Activated CD8-positive, alpha-beta memory T cell treated with anti-CD3 and anti-CD28 coated beads, Interleukin-2, amount 50 U/mL, for 48 hours (primary cell): ENCODE measurements around the gene TRIM16.
A peak's percentile ranks its signal among the peaks of the same experiment; 100 is the strongest.
"Not testable (repeated sequence)": the region's sequence is repeated elsewhere in the genome, so short reads cannot be mapped to it uniquely, and the experiment has no call there.

ENCODE experiments used
- DNase-seq: peaks from one replicate; pipeline ENCODE4 v3.0.0-alpha.2; 2020

Gene TRIM16

DNA sequence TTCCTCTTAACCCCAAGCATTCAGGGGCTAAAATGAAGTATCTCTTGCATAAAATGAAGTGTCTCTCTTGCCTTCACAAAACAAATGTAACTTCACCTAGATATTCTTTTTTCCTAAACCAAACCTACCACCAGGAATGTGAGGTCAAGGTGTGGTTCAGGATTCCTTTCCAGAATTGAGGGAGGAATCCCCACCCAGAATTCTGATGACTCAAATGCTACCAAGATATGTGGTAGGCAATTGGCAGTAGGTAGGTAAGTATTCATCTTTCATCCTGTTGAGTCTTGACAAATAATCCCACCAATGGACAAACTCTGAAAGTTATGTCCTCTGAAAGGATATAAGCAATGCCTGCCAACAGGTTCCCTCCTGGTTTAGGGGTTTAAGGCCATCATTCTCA is 26.2 kb downstream of the TRIM16 start:
- DNase-seq: no peak

GRCh38 chr17:15654886-15655561 is 29.1 kb downstream of the TRIM16 start:
- DNase-seq: no peak

DNA sequence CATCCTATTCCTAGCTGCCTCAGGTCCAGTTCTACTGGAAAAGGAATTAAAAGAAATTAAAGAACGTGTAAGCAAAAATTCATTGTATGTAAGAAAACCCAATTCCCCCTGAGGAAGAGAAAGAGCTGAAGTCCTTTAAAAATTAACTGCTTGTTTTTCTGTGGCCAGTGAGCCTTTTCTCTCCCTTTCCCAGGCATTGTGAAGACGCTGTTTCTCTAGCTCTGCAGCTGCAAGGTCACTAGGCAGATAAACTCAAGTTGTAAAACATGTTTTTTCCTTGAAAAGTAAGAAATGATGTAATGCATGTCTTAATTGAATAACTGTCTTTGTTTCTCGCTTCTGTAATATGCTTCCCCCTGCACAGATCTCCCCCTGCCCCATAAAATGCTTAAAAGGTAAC is 29.7 kb downstream of the TRIM16 start:
- not testable (repeated sequence) for DNase-seq

DNA sequence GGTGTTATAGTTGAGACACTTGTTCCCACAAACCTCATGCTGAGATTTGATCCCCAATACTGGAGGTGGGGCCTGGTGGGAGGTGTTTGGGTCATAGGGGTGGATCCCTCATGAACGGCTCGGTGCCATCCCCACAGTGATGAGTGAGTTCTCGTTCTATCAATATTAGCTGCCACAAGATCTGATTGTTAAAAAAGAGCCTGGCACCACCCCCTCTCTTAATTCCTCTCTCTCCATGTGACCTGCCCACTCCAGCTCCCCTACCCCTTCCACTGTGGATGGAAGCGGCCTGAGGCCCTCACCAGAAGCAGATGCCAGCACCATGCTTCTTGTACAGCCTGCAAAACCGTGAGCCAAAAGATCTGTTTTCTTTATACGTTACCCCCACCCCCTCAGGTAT is 31.2 kb downstream of the TRIM16 start:
- DNase-seq: no peak

- peak; percentile 59 for DNase-seq
These were observed 32.5 kb downstream of the TRIM16 start for GRCh38 chr17:15651583-15652110.

- DNase-seq: no peak
These were observed 33.1 kb downstream of the TRIM16 start for GRCh38 chr17:15650741-15651582.

- no peak for DNase-seq
These were observed 34.2 kb downstream of the TRIM16 start for GRCh38 chr17:15649861-15650421.

- no peak for DNase-seq
These were observed 35.7 kb downstream of the TRIM16 start for GRCh38 chr17:15648386-15648785.

- not testable (repeated sequence) for DNase-seq
These were observed 38.2 kb downstream of the TRIM16 start for GRCh38 chr17:15645942-15646312.

DNA sequence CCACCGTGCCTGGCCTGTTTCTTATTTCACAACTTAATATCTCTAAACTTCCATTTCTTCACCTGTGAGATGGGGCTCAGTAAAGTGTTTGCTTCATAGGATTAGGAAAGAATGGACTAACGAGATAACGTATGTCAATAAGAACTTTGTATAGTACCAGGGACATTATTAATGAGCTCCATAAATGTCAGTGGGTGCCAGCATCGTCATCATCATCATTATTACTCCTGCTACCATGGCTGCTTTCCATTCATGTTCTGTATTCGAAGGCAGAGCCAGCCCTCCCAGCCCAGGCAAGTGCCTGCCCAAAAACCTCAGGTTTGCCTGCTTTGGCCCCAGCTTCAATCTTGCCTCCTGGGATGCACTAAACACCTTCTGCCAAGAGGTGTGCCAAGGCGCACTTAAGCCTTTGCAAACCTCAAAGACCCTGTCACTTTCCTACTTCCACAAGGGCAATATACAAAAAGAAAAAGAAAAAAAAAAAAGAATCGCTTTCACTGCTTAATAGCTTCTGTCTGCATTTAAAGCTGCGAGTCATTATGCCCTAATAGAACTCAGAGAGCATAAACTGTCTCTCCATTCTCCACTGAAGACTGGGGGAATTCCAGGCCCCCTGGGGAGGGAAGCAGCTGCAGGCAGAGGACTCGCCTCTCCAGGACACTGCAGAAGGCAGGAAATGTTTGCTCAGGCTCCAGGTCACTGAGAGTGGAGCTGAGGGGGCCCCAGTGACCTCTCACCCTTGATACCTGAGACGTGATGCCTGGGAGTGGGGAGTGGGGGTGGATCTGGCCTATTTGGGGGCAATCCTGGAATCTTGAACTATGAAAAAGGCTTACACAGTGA is 38.8 kb downstream of the TRIM16 start:
- not testable (repeated sequence) for DNase-seq

DNA sequence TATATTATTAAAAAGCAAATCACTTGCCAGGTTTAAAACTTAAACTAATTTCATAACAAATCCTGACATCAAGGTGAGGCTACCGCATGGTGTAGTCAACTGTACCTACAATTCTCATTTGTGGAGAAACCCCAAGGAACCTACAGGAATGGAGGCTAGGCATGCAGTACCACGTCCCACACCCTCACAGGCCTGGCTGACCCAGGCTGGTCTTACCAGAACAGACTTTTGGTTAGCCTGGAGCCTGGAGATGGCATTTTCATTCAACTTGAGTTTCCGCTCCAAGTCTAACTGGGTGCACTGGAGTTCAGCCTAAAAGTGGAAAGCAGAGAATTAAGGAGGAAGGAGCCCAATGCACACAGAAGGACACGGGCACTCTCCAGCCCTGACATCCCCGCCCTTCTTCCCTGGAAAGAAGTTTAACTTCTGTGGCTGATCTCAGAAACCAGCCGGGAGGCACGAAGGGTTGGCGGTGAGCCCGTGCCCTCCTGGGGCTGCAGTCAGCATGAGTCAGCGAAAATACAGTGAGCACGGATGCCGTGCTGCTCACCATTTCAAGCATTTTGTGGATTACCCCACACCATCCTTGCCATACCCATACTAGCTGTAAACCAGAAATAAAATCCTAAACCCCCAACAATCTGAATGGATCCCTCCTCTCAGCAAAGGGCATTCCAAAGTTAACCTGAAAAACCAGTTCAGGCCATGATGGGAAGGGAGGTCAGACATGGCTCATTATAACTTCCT is 41.4 kb downstream of the TRIM16 start:
- not testable (repeated sequence) for DNase-seq

DNA sequence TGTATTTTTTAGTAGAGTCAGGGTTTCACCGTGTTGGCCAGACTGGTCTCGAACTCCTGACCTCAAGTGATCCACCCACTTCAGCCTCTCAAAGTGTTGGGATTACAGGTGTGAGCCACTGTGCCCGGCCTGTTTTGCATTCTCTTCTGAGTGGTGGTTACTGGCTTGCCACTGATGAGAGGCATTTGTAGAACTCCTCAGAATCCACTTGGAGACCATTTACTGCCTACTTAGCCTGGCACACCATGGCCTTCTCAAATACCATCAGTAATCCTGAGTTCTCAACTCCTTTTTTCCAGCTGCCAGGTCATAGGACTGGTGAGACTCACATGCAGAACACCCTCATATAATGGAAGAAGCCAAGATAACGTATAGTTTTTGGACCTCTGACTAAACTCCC is 42.1 kb downstream of the TRIM16 start:
- not testable (repeated sequence) for DNase-seq

DNA sequence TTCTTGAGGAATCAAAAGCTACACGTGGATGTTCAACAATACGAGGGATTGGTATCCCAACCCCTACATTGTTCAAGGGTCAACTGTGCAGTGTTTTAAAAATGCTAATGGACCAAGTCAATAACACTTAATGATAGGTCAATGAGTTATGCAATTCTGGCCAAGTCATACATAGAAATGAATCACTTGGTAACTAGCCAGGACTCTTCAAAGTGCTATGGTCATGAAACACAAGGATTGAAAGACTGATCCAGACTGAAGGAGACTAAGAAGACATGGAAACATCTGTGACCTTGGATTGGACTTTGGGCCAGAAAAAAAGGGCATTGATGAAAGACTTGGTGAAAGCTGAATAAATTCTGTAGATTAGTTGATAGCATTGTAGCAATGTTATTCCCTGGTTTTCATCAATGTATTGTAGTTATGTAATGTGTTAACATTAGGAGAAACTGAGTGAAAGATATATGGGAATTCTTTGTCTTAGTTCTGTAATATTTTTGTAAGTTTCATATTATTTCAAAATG is 53.1 kb downstream of the TRIM16 start:
- DNase-seq: not testable (repeated sequence)

- not testable (repeated sequence) for DNase-seq
These were observed 54.1 kb downstream of the TRIM16 start for GRCh38 chr17:15629991-15630390.

- not testable (repeated sequence) for DNase-seq
These were observed 60.4 kb downstream of the TRIM16 start for GRCh38 chr17:15623661-15624209.

DNA sequence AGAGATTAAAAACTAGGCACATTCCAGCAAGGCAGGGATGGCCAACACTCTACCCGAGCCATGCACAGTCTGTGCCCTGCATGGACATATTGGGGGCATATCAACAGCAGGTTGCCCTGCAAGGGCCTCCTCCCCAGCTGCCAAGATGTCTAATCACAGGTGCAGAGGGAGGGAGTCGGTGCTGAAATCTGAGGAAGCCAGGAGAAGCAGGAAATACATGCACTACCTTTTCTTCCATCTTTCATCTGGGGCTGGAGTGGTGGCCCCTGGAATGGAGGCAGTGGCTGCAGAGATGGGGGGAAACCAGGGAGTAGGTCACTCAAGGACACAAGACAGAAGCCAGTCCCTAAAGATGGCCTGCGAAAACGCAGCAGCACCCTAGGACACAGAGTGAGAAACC is 60.9 kb downstream of the TRIM16 start:
- not testable (repeated sequence) for DNase-seq

GRCh38 chr17:15622124-15622523 is 62.0 kb downstream of the TRIM16 start:
- DNase-seq: not testable (repeated sequence)

DNA sequence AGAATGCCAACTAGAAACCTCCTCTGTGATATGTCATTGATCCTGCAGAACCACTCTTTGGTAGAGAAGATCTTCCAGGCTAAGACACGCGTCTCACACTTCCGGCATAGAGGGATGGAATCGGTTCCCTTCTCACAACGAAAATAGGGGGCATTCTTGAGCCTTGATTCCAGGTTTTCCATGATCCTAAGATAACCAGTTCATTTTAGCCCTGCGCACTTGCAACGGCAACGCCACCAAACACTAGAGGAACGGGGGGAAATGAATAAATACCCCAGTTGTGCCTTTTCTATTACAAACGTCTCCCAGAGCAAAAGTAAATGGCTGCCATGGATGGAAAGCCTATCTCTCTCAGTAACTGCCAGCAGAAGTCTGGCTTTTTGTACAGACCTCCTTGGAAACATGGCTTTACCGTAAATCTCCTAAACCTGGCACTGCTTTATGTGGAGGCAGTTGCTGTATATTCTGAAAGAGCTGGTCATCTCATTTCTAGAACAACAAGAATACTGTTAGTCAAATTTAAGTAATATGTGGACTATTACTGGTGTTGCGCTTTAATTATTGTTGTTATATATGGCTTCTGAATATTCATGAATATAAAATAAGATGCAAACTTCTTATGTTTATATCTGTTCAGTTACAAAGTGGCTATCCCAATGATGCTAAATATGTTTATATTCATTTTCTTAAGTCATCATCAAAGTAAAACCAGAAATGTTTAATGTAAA is 64.6 kb downstream of the TRIM16 start, which contains the start of gene FBXW10B:
Gene FBXW10B (minus strand): TSS at position 374 of the 728 bp plus-strand sequence. CDS start 192 bp downstream, at position 182.
- DNase-seq: not testable (repeated sequence)

GRCh38 chr17:15616828-15617227 is 67.3 kb downstream of the TRIM16 start:
- not testable (repeated sequence) for DNase-seq

GRCh38 chr17:15615850-15616249 is 68.3 kb downstream of the TRIM16 start:
- DNase-seq: not testable (repeated sequence)
